HepG2 (cell line): ENCODE measurements around the gene RPTOR. TPM values are rescaled to one million over a fixed set of nuclear protein-coding genes. Genes with fewer than 3 reads are reported as not detected.
A peak's percentile ranks its signal among the peaks of the same experiment; 100 is the strongest.

Source experiments
- ATF1 ChIP-seq: IDR thresholded peaks from 2 replicates; pipeline ENCODE4 v1.6.1; 2016; ENCODE audit warnings: mild to moderate bottlenecking, control low read depth
- ATF7 ChIP-seq, 2 experiments: fragments of 450-650 bp in 1 of 2; sonication (generic) in 1 of 2; formaldehyde crosslinking in 1 of 2; IDR thresholded peaks; 2 replicates each; pipeline versions ENCODE4 v1.4.0 to v1.6.1; 2016 to 2020; ENCODE audit warnings: antibody characterized with exemption in 1 of 2, mild to moderate bottlenecking in 1 of 2, missing genetic modification reagents in 1 of 2
- CBFB ChIP-seq: sonication (generic); formaldehyde crosslinking; IDR thresholded peaks from 2 replicates; pipeline ENCODE4 v1.4.0; 2020; ENCODE audit warnings: missing genetic modification reagents
- CBX2 ChIP-seq, 2 experiments: fragments of 200-600 bp in 1 of 2; sonication (generic); formaldehyde crosslinking in 1 of 2; IDR thresholded peaks; 2 replicates each; pipeline versions ENCODE4 v1.7.0 to v1.8.1; 2018 to 2022; ENCODE audit warnings: low read depth in 2 of 2, low read length in 1 of 2, mild to moderate bottlenecking in 1 of 2, missing genetic modification reagents in 1 of 2
- DPF2 ChIP-seq: sonication (generic); formaldehyde crosslinking; IDR thresholded peaks from 2 replicates; pipeline ENCODE4 v1.4.0; 2020; ENCODE audit warnings: mild to moderate bottlenecking, low read depth, missing genetic modification reagents, borderline replicate concordance
- E2F1 ChIP-seq: sonication (generic); formaldehyde crosslinking; IDR thresholded peaks from 2 replicates; pipeline ENCODE4 v1.5.0; 2020; ENCODE audit warnings: missing genetic modification reagents
- HMG20A ChIP-seq: IDR thresholded peaks from 2 replicates; pipeline ENCODE4 v1.6.1; 2016; ENCODE audit warnings: borderline replicate concordance
- MIER3 ChIP-seq: IDR thresholded peaks from 2 replicates; pipeline ENCODE4 v1.6.1; 2016; ENCODE audit warnings: missing compliant biosample characterization, borderline replicate concordance
- NFE2L2 ChIP-seq: fragments of 150-350 bp; IDR thresholded peaks from 2 replicates; pipeline ENCODE4 v1.6.1; 2014; ENCODE audit warnings: low read length
- NR2C2 ChIP-seq: sonication (generic); formaldehyde crosslinking; IDR thresholded peaks from 2 replicates; pipeline ENCODE4 v1.4.0; 2020; ENCODE audit warnings: missing genetic modification reagents, mild to moderate bottlenecking, moderate library complexity, borderline replicate concordance
- PAWR ChIP-seq: sonication (generic); formaldehyde crosslinking; IDR thresholded peaks from 2 replicates; pipeline ENCODE4 v1.4.0; 2020; ENCODE audit warnings: missing genetic modification reagents, mild to moderate bottlenecking, borderline replicate concordance
- PRMT3 ChIP-seq: sonication (generic); formaldehyde crosslinking; IDR thresholded peaks from 2 replicates; pipeline ENCODE4 v1.8.1; 2022; ENCODE audit warnings: low read depth, mild to moderate bottlenecking, moderate library complexity, missing genetic modification reagents, borderline replicate concordance
- SMAD3 ChIP-seq: sonication (generic); formaldehyde crosslinking; IDR thresholded peaks from 2 replicates; pipeline ENCODE4 v1.4.0; 2020; ENCODE audit warnings: missing genetic modification reagents
- ZNF556 ChIP-seq: sonication (generic); formaldehyde crosslinking; IDR thresholded peaks from 2 replicates; pipeline ENCODE4 v1.4.0; 2020; ENCODE audit warnings: mild to moderate bottlenecking, missing genetic modification reagents, borderline replicate concordance
- ZNF567 ChIP-seq: sonication (generic); formaldehyde crosslinking; IDR thresholded peaks from 2 replicates; pipeline ENCODE4 v1.8.1; 2023; ENCODE audit warnings: mild to moderate bottlenecking, missing genetic modification reagents, borderline replicate concordance
- polyA plus RNA-seq, 8 experiments: library from polyadenylated mRNA; depleted of rRNA in 3 of 8; stranded (reverse) in 7 of 8; unstranded in 1 of 8; fragments of >200 nt; fragmentation: Illumina TruSeq in 4 of 8; extraction: Trizol in 4 of 8; gene quantifications; 2 replicates each; pipeline versions ENCODE4 v1.2.1 to v1.2.3, GENCODE V29; 2011 to 2016; ENCODE audit warnings: low read depth in 4 of 8, missing spikeins in 1 of 8, mixed read lengths in 1 of 8; ENCODE audit not compliant: insufficient read depth in 1 of 8
- total RNA-seq, 5 experiments: library from RNA; depleted of rRNA; stranded (reverse); fragments of >200 nt; fragmentation: Illumina TruSeq; extraction: Trizol; gene quantifications; 2 replicates each; pipeline ENCODE4 v1.2.3, GENCODE V29; 2016; ENCODE audit warnings: low read depth in 1 of 5
- TF ChIP-seq, protein P1 (sequence below): sonication (generic); formaldehyde crosslinking; IDR thresholded peaks from 2 replicates; pipeline ENCODE4 v1.4.0; 2020; ENCODE audit warnings: missing genetic modification reagents
- TF ChIP-seq, protein P2 (sequence below): sonication (generic); formaldehyde crosslinking; IDR thresholded peaks from 2 replicates; pipeline ENCODE4 v1.9.0; 2021; ENCODE audit warnings: missing genetic modification reagents, borderline replicate concordance
- TF ChIP-seq, protein P3 (sequence below): sonication (generic); formaldehyde crosslinking; IDR thresholded peaks from 2 replicates; pipeline ENCODE4 v1.4.0; 2020; ENCODE audit warnings: missing genetic modification reagents; ENCODE audit errors: not compliant biosample characterization

RPTOR gene
- total and polyA plus RNA-seq, 2 of the 13 experiments (the other 11 are each of a cell fraction or from before 2014, with no cell fraction given): 6.6 to 25.3 TPM

GRCh38 chr17:80667462-80668277, 123.0 kb downstream of the RPTOR start (continued):
- TF ChIP-seq ZNF556 (CRISPR knock-in tag): no peak
- 0 out of 2 replicates have a peak, but pooled peaks have one; percentile 11 for TF ChIP-seq ATF7 (IDR thresholded peaks at IDR 0.05)
- TF ChIP-seq ATF7 (CRISPR knock-in tag; IDR thresholded peaks at IDR 0.05): no peak
- no peak for TF ChIP-seq SMAD3 (CRISPR knock-in tag)
- no peak for TF ChIP-seq ATF1 (CRISPR knock-in tag)
- TF ChIP-seq, protein P1, sequence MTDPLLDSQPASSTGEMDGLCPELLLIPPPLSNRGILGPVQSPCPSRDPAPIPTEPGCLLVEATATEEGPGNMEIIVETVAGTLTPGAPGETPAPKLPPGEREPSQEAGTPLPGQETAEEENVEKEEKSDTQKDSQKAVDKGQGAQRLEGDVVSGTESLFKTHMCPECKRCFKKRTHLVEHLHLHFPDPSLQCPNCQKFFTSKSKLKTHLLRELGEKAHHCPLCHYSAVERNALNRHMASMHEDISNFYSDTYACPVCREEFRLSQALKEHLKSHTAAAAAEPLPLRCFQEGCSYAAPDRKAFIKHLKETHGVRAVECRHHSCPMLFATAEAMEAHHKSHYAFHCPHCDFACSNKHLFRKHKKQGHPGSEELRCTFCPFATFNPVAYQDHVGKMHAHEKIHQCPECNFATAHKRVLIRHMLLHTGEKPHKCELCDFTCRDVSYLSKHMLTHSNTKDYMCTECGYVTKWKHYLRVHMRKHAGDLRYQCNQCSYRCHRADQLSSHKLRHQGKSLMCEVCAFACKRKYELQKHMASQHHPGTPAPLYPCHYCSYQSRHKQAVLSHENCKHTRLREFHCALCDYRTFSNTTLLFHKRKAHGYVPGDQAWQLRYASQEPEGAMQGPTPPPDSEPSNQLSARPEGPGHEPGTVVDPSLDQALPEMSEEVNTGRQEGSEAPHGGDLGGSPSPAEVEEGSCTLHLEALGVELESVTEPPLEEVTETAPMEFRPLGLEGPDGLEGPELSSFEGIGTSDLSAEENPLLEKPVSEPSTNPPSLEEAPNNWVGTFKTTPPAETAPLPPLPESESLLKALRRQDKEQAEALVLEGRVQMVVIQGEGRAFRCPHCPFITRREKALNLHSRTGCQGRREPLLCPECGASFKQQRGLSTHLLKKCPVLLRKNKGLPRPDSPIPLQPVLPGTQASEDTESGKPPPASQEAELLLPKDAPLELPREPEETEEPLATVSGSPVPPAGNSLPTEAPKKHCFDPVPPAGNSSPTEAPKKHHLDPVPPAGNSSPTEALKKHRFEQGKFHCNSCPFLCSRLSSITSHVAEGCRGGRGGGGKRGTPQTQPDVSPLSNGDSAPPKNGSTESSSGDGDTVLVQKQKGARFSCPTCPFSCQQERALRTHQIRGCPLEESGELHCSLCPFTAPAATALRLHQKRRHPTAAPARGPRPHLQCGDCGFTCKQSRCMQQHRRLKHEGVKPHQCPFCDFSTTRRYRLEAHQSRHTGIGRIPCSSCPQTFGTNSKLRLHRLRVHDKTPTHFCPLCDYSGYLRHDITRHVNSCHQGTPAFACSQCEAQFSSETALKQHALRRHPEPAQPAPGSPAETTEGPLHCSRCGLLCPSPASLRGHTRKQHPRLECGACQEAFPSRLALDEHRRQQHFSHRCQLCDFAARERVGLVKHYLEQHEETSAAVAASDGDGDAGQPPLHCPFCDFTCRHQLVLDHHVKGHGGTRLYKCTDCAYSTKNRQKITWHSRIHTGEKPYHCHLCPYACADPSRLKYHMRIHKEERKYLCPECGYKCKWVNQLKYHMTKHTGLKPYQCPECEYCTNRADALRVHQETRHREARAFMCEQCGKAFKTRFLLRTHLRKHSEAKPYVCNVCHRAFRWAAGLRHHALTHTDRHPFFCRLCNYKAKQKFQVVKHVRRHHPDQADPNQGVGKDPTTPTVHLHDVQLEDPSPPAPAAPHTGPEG (CRISPR knock-in tag): no peak
- TF ChIP-seq PAWR (CRISPR knock-in tag): no peak
- TF ChIP-seq PRMT3 (CRISPR knock-in tag): no peak
- TF ChIP-seq MIER3 (CRISPR knock-in tag): peak; percentile 62; the same call in 1 of the 2 replicates
- peak; percentile 48; the same call in 1 of the 2 replicates for TF ChIP-seq NR2C2 (CRISPR knock-in tag)
- no peak for TF ChIP-seq ZNF567
- TF ChIP-seq CBFB (CRISPR knock-in tag): peak; percentile 80; the same call in 1 of the 2 replicates
- no peak for TF ChIP-seq CBX2 (IDR thresholded peaks at IDR 0.05; ENCODE audit: low read depth, low read length)
- TF ChIP-seq CBX2 (CRISPR knock-in tag; IDR thresholded peaks at IDR 0.05; ENCODE audit: low read depth): no peak
- TF ChIP-seq, protein P2, sequence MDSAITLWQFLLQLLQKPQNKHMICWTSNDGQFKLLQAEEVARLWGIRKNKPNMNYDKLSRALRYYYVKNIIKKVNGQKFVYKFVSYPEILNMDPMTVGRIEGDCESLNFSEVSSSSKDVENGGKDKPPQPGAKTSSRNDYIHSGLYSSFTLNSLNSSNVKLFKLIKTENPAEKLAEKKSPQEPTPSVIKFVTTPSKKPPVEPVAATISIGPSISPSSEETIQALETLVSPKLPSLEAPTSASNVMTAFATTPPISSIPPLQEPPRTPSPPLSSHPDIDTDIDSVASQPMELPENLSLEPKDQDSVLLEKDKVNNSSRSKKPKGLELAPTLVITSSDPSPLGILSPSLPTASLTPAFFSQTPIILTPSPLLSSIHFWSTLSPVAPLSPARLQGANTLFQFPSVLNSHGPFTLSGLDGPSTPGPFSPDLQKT: no peak
- TF ChIP-seq NFE2L2: no peak
- TF ChIP-seq HMG20A (CRISPR knock-in tag): peak; percentile 86; the same call in 1 of the 2 replicates
- no peak; the same call in 1 of the 2 replicates for TF ChIP-seq DPF2
- TF ChIP-seq, protein P3, sequence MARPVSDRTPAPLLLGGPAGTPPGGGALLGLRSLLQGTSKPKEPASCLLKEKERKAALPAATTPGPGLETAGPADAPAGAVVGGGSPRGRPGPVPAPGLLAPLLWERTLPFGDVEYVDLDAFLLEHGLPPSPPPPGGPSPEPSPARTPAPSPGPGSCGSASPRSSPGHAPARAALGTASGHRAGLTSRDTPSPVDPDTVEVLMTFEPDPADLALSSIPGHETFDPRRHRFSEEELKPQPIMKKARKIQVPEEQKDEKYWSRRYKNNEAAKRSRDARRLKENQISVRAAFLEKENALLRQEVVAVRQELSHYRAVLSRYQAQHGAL (CRISPR knock-in tag): no peak
- no peak for TF ChIP-seq E2F1 (CRISPR knock-in tag)
